Common myeloid progenitor, CD34-positive (primary cell): Measurements from ENCODE around the gene MIEF2.
"Not testable (repeated sequence)": the region's sequence is repeated elsewhere in the genome, so short reads cannot be mapped to it uniquely, and the experiment has no call there.

Source experiments
- CTCF ChIA-PET: fragments of 350-600 bp; sonication (Branson Sonifier 250); formaldehyde crosslinking; loops from one replicate; lab custom pipeline; 2021; ENCODE audit warnings: antibody characterized with exemption; lab: Charles Lee
- POLR2A ChIA-PET: fragments of 350-600 bp; sonication (Branson Sonifier 250); formaldehyde crosslinking; loops from one replicate; lab custom pipeline; 2021; ENCODE audit warnings: antibody characterized with exemption; lab: Charles Lee
- DNase-seq, 3 donors: peaks; one replicate each; pipeline versions ENCODE4 v3.0.0 to v3.0.0-alpha.2; 2013
- H3K27ac ChIP-seq, 2 experiments: 1 replicate in 1 of 2; 2 replicates in 1 of 2; pipeline ENCODE4 v1.7.0; 2013; ENCODE audit warnings: inconsistent platforms in 2 of 2, low read length in 2 of 2, mild to moderate bottlenecking in 2 of 2, low read depth in 1 of 2, moderate library complexity in 1 of 2; ENCODE audit not compliant: severe bottlenecking in 2 of 2, insufficient read depth in 1 of 2, poor library complexity in 1 of 2
- H3K27me3 ChIP-seq, 5 experiments: replicated peaks in 2 of 5; 1 replicate in 3 of 5; 2 replicates in 2 of 5; pipeline versions ENCODE4 v1.6.1 to v1.7.0; 2013; ENCODE audit warnings: low read length in 4 of 5, mild to moderate bottlenecking in 2 of 5, moderate library complexity in 2 of 5, inconsistent platforms in 1 of 5; ENCODE audit not compliant: insufficient read depth in 5 of 5, control insufficient read depth in 4 of 5
- H3K36me3 ChIP-seq, 4 experiments: 1 replicate in 2 of 4; 2 replicates in 2 of 4; pipeline versions ENCODE4 v1.6.1 to v1.7.0; 2013; ENCODE audit warnings: low read length in 3 of 4, control low read depth in 1 of 4, mild to moderate bottlenecking in 1 of 4; ENCODE audit not compliant: control insufficient read depth in 4 of 4, insufficient read depth in 4 of 4
- H3K4me1 ChIP-seq, 4 experiments: 1 replicate in 3 of 4; 2 replicates in 1 of 4; pipeline versions ENCODE4 v1.6.1 to v1.7.1; 2013; ENCODE audit warnings: low read length in 3 of 4, mild to moderate bottlenecking in 3 of 4, control low read depth in 1 of 4, inconsistent platforms in 1 of 4, moderate library complexity in 1 of 4; ENCODE audit not compliant: control insufficient read depth in 4 of 4, insufficient read depth in 4 of 4; ENCODE audit errors: control extremely low read depth in 1 of 4
- H3K4me3 ChIP-seq, 7 experiments: 1 replicate in 4 of 7; 2 replicates in 3 of 7; pipeline versions ENCODE4 v1.5.1 to v1.7.0; 2013; ENCODE audit warnings: mild to moderate bottlenecking in 7 of 7, low read length in 6 of 7, moderate library complexity in 6 of 7, inconsistent platforms in 2 of 7, low read depth in 2 of 7, control low read depth in 1 of 7; ENCODE audit not compliant: insufficient read depth in 4 of 7, control insufficient read depth in 1 of 7; ENCODE audit errors: extremely low read depth in 1 of 7
- H3K9me3 ChIP-seq, 5 experiments: 1 replicate in 4 of 5; 2 replicates in 1 of 5; pipeline versions ENCODE4 v1.6.1 to v1.7.1; 2013; ENCODE audit warnings: low read length in 4 of 5, mild to moderate bottlenecking in 2 of 5, inconsistent platforms in 1 of 5, low read depth in 1 of 5, moderate library complexity in 1 of 5; ENCODE audit not compliant: control insufficient read depth in 4 of 5, insufficient read depth in 2 of 5; ENCODE audit errors: control extremely low read depth in 1 of 5
- WGBS: methylation state at CpG from one replicate; pipeline ENCODE4 v1.1.5; 2013; ENCODE audit not compliant: insufficient coverage; 5-methylcytosine and 5-hydroxymethylcytosine counted together

The MIEF2 gene

DNA sequence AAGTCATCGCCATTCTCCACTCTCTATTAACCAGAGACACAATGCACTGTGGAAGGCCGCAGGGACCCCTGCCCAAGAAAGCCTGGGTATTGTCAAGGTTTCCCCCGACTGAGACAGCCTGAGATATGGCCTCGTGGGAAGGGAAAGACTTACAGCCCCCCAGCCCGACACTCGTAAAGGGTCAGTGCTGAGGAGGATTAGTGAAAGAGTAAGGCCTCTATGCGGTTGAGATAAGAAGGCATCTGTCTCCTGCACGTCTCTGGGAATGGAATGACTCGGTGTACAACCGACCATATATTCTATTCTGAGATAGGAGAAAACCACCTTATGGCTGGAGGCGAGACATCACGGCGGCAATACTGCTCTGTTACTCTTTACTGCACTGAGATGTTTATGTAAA is 42.7 kb downstream of the MIEF2 start:
- peaks cover 20 to 80% (median 59%) of the 10 kb centered on the region in 4 experiments for H3K36me3 ChIP-seq
- H3K27ac ChIP-seq, H3K4me1 ChIP-seq, DNase-seq, H3K9me3 ChIP-seq, H3K27me3 ChIP-seq, POLR2A ChIA-PET, H3K4me3 ChIP-seq: not testable (repeated sequence)
- WGBS: 96% methylated on average over 11 of the region's 13 CpGs
- CTCF ChIA-PET: interaction anchor here (1.0 to 2.2 kb wide), 2 partner anchors 9 to 18 kb away, joined by 3 to 6 read pairs; no protein-coding TSS in a partner anchor

DNA sequence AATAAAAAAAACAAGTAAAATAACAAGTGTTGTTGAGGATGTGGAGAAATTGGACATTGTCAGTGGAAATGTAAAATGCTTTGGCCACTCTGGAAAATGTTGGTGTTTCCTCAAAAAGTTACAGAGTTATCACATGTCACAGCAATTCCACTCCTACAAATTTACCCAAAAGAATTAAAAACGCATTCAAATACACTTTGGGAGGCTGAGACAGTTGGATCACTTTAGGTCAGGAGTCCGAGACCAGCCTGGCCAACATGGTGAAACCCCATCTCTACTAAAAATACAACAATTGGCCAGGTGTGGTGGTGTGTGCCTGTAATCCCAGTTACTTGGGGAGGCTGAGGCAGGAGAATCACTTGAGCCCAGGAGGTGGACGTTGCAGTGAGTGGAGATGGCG is 48.7 kb downstream of the MIEF2 start:
- CTCF ChIA-PET: no interaction called here
- no peaks in the 10 kb centered on the region for H3K27me3 ChIP-seq
- WGBS: no CpG with 5 or more reads among the region's 4 CpGs
- H3K4me3 ChIP-seq: no peak overlapping the region
- H3K4me1 ChIP-seq: peaks cover 8 to 19% (median 13%) of the 10 kb centered on the region in 4 experiments
- no peak for DNase-seq
- peaks cover 7 to 54% (median 38%) of the 10 kb centered on the region in 4 experiments for H3K36me3 ChIP-seq
- POLR2A ChIA-PET: no interaction called here
- no peaks in the 10 kb centered on the region for H3K9me3 ChIP-seq
- no peak overlapping the region for H3K27ac ChIP-seq

DNA sequence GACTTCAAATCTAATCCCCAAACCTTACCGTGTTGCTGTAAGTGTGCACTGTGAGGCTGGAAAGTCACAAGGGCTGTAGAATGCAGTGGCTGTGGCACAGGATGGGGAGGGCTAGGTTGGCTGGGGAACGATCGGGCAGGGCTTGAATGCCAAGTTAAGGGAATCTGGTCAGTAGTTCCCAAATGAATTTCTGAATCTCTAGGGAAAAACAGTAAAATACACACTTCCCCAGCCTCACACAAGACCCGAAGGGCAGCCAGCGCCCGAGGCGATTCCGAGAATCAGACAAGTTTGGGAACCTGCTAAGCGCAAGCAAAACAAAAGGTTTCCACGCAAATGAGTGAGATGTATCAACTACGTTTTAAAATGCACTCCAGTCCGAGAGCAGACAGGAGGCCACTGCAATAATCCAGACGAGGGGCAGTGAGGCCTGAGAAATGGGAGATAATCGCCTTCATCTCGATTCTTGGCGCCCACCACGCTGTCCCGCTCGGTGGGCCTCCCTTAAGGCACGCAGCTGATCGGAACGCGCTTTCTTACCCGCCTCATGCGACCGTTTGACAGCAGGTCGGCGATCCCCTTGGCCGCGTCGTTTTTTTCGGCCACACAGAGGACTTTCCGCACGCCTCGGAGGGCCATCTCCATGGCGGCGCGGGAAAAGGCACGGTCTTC is 53.7 kb downstream of the MIEF2 start:
- peak overlapping the region; percentile 86 to 98 (median 93) for H3K4me3 ChIP-seq
- H3K9me3 ChIP-seq: no peaks in the 10 kb centered on the region
- CTCF ChIA-PET: interaction anchor here (1.4 kb wide), 1 partner anchor 14 kb away, joined by 4 read pairs; no protein-coding TSS in a partner anchor
- peaks cover 20 to 55% (median 41%) of the 10 kb centered on the region in 4 experiments for H3K4me1 ChIP-seq
- peak overlapping the region; percentile 37 to 98 for H3K27ac ChIP-seq
- DNase-seq: peak in 2 of 3 donors; percentile 4 to 12
- POLR2A ChIA-PET: no interaction called here
- no peaks in the 10 kb centered on the region for H3K27me3 ChIP-seq
- WGBS: 0% methylated on average over 38 of the region's 39 CpGs
- H3K36me3 ChIP-seq: peaks cover 0 to 49% (median 30%) of the 10 kb centered on the region in 4 experiments

GRCh38 chr17:18314731-18315561 is 54.5 kb downstream of the MIEF2 start, which contains the start of the genes SMCR8 and TOP3A:
Gene SMCR8 (plus strand): TSS chr17:18315293. CDS start chr17:18315790, 497 bp downstream.
Gene TOP3A (minus strand): TSS chr17:18314994. CDS start chr17:18314778, 216 bp downstream.
- H3K4me1 ChIP-seq: peaks cover 20 to 60% (median 45%) of the 10 kb centered on the region in 4 experiments
- CTCF ChIA-PET: interaction anchor here (1.4 kb wide), 1 partner anchor 14 kb away, joined by 4 read pairs; no protein-coding TSS in a partner anchor
- H3K27me3 ChIP-seq: no peaks in the 10 kb centered on the region
- peaks cover 0 to 54% (median 30%) of the 10 kb centered on the region in 4 experiments for H3K36me3 ChIP-seq
- POLR2A ChIA-PET: no interaction called here
- under 1% methylated on average over 70 of the region's 78 CpGs for WGBS
- H3K9me3 ChIP-seq: no peaks in the 10 kb centered on the region
- H3K4me3 ChIP-seq: peak within 1 kb of the TSS; percentile 86 to 98 (median 93)
- peak within 1 kb of the TSS; percentile 94 to 98 for H3K27ac ChIP-seq
- DNase-seq: peak; percentile 98 to 99 (median 99)

DNA sequence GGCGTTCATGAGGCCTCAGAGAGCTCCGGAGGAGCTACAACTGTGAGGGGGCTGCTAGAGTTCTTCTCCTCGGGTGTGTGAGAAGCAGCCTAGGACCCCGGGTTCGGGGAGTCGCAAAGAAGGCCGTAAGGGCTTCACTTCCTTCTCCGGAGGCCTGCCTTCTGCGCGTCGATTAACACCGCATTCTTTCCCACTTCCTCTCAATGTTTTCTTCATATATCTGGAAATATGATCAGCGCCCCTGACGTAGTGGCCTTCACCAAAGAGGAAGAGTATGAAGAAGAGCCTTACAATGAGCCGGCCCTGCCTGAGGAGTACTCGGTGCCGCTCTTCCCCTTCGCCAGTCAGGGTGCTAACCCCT is 55.1 kb downstream of the MIEF2 start:
- peaks cover 20 to 60% (median 47%) of the 10 kb centered on the region in 4 experiments for H3K4me1 ChIP-seq

DNA sequence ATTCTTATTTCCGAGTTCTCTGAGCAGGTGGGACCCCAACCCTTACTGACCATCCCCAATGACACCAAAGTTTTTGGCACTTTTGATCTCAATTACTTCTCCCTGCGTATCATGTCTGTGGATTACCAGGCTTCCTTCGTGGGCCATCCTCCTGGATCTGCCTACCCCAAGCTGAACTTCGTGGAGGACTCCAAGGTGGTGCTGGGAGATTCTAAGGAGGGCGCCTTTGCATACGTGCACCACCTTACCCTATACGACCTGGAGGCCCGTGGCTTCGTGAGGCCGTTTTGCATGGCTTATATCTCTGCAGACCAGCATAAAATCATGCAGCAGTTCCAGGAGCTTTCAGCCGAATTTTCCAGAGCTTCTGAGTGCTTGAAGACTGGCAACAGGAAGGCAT is 55.5 kb downstream of the MIEF2 start:
- Histone ChIP-seq H3K27me3 (no peaks in the 10 kb centered on the region), H3K4me3 (peak overlapping the region; percentile 86 to 98 (median 93)), H3K36me3 (peaks cover 0 to 59% (median 34%) of the 10 kb centered on the region in 4 experiments), H3K4me1 (peaks cover 20 to 60% (median 47%) of the 10 kb centered on the region in 4 experiments), H3K9me3 (no peaks in the 10 kb centered on the region), H3K27ac (peak overlapping the region; percentile 94 to 98)
- ChIA-PET CTCF (interaction anchor here (1.2 kb wide), 1 partner anchor 67 kb away, joined by 3 read pairs; no protein-coding TSS in a partner anchor), POLR2A (no interaction called here)
- WGBS: 78% methylated on average over 10 of the region's 11 CpGs
- no peak for DNase-seq

More for the DNA sequence above, 55.1 kb downstream of the MIEF2 start:
- H3K27ac ChIP-seq: peak overlapping the region; percentile 94 to 98
- peak overlapping the region; percentile 86 to 98 (median 93) for H3K4me3 ChIP-seq
- H3K36me3 ChIP-seq: peaks cover 0 to 57% (median 32%) of the 10 kb centered on the region in 4 experiments
- ChIA-PET CTCF (interaction anchor here (1.4 kb wide), 1 partner anchor 15 kb away, joined by 4 read pairs; no protein-coding TSS in a partner anchor), POLR2A (no interaction called here)
- peak; percentile 60 to 68 (median 60) for DNase-seq
- 6% methylated on average over 14 of the region's 18 CpGs for WGBS
- no peaks in the 10 kb centered on the region for H3K9me3 ChIP-seq
- no peaks in the 10 kb centered on the region for H3K27me3 ChIP-seq
